Neural cell (in vitro differentiated cells): Measurements from ENCODE around the gene OSBPL9. TPM values are rescaled to one million over a fixed set of nuclear protein-coding genes. Genes with fewer than 3 reads are reported as not detected.

Source experiments
- H2AFZ ChIP-seq: fragments of 200-600, 300-800 bp; sonication (generic), shearing (Covaris generic); 2 replicates; pipeline ENCODE4 v1.6.0; 2014; ENCODE audit warnings: low read depth, mild to moderate bottlenecking, antibody characterized with exemption, low read length, moderate library complexity
- H3F3A ChIP-seq: fragments of 200-600 bp; shearing (Covaris generic); 2 replicates; pipeline ENCODE4 v1.6.1; 2016; ENCODE audit warnings: mild to moderate bottlenecking, moderate library complexity, mixed read lengths, antibody characterized with exemption, low read length; ENCODE audit not compliant: insufficient read depth, poor library complexity, severe bottlenecking
- H3K27ac ChIP-seq: fragments of 200-600, 300-800 bp; sonication (generic), shearing (Covaris generic); 2 replicates; pipeline ENCODE4 v1.5.1; 2014; ENCODE audit warnings: mild to moderate bottlenecking, low read length, moderate library complexity
- H3K27me3 ChIP-seq: fragments of 300-800, 200-600 bp; sonication (generic), shearing (Covaris generic); 2 replicates; pipeline ENCODE4 v1.6.0; 2014; ENCODE audit warnings: mild to moderate bottlenecking, low read depth, low read length, moderate library complexity; ENCODE audit not compliant: insufficient read depth
- H3K36me3 ChIP-seq: fragments of 300-800, 200-600 bp; sonication (generic), shearing (Covaris generic); 2 replicates; pipeline ENCODE4 v1.5.1; 2014; ENCODE audit warnings: mild to moderate bottlenecking, antibody characterized with exemption, low read length, moderate library complexity; ENCODE audit not compliant: insufficient read depth
- H3K4me2 ChIP-seq: fragments of 300-800, 200-600 bp; sonication (generic), shearing (Covaris generic); 2 replicates; pipeline ENCODE4 v1.6.0; 2014; ENCODE audit warnings: mild to moderate bottlenecking, low read length
- H3K4me3 ChIP-seq: fragments of 300-800, 200-600 bp; sonication (generic), shearing (Covaris generic); 2 replicates; pipeline ENCODE4 v1.5.1; 2014; ENCODE audit warnings: mild to moderate bottlenecking, low read length, moderate library complexity
- H3K79me2 ChIP-seq: fragments of 200-600 bp; shearing (Covaris generic); replicated peaks from 2 replicates; pipeline ENCODE4 v1.6.0; 2014; ENCODE audit warnings: mild to moderate bottlenecking, low read length, moderate library complexity; ENCODE audit not compliant: insufficient read depth
- H3K9ac ChIP-seq: fragments of 300-800, 200-600 bp; sonication (generic), shearing (Covaris generic); 2 replicates; pipeline ENCODE4 v1.6.1; 2016; ENCODE audit warnings: mild to moderate bottlenecking, low read length, mixed read lengths
- H3K9me2 ChIP-seq: fragments of 200-600 bp; shearing (Covaris generic); 2 replicates; pipeline ENCODE4 v1.6.1; 2016; ENCODE audit warnings: mild to moderate bottlenecking, low read length, mixed read lengths; ENCODE audit not compliant: insufficient read depth
- H3K9me3 ChIP-seq: fragments of 200-600, 300-800 bp; sonication (generic), shearing (Covaris generic); 2 replicates; pipeline ENCODE4 v1.6.1; 2016; ENCODE audit warnings: mild to moderate bottlenecking, mixed run types, low read length, moderate library complexity, mixed read lengths
- H4K20me1 ChIP-seq: fragments of 200-600 bp; shearing (Covaris generic); 2 replicates; pipeline ENCODE4 v1.6.1; 2016; ENCODE audit warnings: mild to moderate bottlenecking, mixed run types; ENCODE audit not compliant: insufficient read depth
- EP300 ChIP-seq: fragments of 450-650 bp; conservative IDR thresholded peaks from 2 replicates; pipeline ENCODE4 v1.6.1; 2014; ENCODE audit warnings: antibody characterized with exemption, mild to moderate bottlenecking, moderate library complexity; ENCODE audit not compliant: poor library complexity, severe bottlenecking
- EZH2 ChIP-seq: fragments of 200-600, 300-800 bp; shearing (Covaris generic), sonication (generic); IDR thresholded peaks from 2 replicates; pipeline ENCODE4 v1.6.1; 2014; ENCODE audit warnings: antibody characterized with exemption, low read length, borderline replicate concordance, mild to moderate bottlenecking; ENCODE audit not compliant: insufficient read depth, poor library complexity, severe bottlenecking
- MXI1 ChIP-seq: fragments of 450-650 bp; conservative IDR thresholded peaks from 2 replicates; pipeline ENCODE4 v1.6.1; 2014; ENCODE audit warnings: antibody characterized with exemption, mild to moderate bottlenecking; ENCODE audit not compliant: poor library complexity, severe bottlenecking
- POLR2AphosphoS5 ChIP-seq: IDR thresholded peaks from 2 replicates; pipeline ENCODE4 v1.6.1; 2012
- RAD21 ChIP-seq: fragments of 450-650 bp; conservative IDR thresholded peaks from 2 replicates; pipeline ENCODE4 v1.6.1; 2014; ENCODE audit warnings: antibody characterized with exemption, mild to moderate bottlenecking, moderate library complexity
- SMC3 ChIP-seq: fragments of 450-650 bp; conservative IDR thresholded peaks from 2 replicates; pipeline ENCODE4 v1.6.1; 2014; ENCODE audit warnings: antibody characterized with exemption, mild to moderate bottlenecking, moderate library complexity; ENCODE audit not compliant: poor library complexity
- TAF1 ChIP-seq: IDR thresholded peaks from 2 replicates; pipeline ENCODE4 v1.6.1; 2012; ENCODE audit warnings: low read depth
- polyA plus RNA-seq: library from polyadenylated mRNA; depleted of rRNA; stranded (reverse); fragments of >200 nt; gene quantifications from 2 replicates; pipeline ENCODE4 v1.2.3, GENCODE V29; 2014
- TF ChIP-seq, protein P1 (sequence below): IDR thresholded peaks from 2 replicates; pipeline ENCODE4 v1.6.1; 2012; ENCODE audit warnings: borderline replicate concordance
- TF ChIP-seq, protein P2 (sequence below): fragments of 450-650 bp; IDR thresholded peaks from 2 replicates; pipeline ENCODE4 v1.5.1; 2014; ENCODE audit warnings: antibody characterized with exemption, mild to moderate bottlenecking, moderate library complexity; ENCODE audit not compliant: poor library complexity, severe bottlenecking

OSBPL9 gene
- polyA plus RNA-seq, 1 donor from 2014 or later: 117 TPM

DNA sequence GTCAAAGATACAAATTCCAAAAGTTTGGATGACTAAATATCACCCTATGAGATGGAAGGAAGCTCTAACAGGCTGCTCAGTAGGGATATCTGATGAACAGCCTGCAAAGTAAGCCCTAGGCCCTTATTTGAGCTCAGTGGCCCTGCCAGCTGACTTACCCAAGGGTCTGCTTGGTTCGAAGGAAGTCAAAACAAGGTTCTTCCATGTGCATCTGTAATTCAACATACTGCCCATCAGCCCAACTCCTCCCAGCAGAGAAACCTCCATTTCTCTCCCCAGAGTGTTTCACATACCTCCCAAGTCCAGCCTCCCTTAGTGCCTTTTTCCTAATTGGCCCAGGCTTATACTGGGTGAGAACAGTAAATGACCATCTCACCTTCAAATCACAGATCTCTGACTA is 175.0 kb downstream of the OSBPL9 start:
- H3K9ac ChIP-seq: no peak overlapping the region
- H4K20me1 ChIP-seq: no peaks in the 10 kb centered on the region
- TF ChIP-seq, protein P1, sequence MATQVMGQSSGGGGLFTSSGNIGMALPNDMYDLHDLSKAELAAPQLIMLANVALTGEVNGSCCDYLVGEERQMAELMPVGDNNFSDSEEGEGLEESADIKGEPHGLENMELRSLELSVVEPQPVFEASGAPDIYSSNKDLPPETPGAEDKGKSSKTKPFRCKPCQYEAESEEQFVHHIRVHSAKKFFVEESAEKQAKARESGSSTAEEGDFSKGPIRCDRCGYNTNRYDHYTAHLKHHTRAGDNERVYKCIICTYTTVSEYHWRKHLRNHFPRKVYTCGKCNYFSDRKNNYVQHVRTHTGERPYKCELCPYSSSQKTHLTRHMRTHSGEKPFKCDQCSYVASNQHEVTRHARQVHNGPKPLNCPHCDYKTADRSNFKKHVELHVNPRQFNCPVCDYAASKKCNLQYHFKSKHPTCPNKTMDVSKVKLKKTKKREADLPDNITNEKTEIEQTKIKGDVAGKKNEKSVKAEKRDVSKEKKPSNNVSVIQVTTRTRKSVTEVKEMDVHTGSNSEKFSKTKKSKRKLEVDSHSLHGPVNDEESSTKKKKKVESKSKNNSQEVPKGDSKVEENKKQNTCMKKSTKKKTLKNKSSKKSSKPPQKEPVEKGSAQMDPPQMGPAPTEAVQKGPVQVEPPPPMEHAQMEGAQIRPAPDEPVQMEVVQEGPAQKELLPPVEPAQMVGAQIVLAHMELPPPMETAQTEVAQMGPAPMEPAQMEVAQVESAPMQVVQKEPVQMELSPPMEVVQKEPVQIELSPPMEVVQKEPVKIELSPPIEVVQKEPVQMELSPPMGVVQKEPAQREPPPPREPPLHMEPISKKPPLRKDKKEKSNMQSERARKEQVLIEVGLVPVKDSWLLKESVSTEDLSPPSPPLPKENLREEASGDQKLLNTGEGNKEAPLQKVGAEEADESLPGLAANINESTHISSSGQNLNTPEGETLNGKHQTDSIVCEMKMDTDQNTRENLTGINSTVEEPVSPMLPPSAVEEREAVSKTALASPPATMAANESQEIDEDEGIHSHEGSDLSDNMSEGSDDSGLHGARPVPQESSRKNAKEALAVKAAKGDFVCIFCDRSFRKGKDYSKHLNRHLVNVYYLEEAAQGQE: no peak
- TF ChIP-seq EP300: no peak
- TF ChIP-seq, protein P2, sequence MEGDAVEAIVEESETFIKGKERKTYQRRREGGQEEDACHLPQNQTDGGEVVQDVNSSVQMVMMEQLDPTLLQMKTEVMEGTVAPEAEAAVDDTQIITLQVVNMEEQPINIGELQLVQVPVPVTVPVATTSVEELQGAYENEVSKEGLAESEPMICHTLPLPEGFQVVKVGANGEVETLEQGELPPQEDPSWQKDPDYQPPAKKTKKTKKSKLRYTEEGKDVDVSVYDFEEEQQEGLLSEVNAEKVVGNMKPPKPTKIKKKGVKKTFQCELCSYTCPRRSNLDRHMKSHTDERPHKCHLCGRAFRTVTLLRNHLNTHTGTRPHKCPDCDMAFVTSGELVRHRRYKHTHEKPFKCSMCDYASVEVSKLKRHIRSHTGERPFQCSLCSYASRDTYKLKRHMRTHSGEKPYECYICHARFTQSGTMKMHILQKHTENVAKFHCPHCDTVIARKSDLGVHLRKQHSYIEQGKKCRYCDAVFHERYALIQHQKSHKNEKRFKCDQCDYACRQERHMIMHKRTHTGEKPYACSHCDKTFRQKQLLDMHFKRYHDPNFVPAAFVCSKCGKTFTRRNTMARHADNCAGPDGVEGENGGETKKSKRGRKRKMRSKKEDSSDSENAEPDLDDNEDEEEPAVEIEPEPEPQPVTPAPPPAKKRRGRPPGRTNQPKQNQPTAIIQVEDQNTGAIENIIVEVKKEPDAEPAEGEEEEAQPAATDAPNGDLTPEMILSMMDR: no peak
- no peak for TF ChIP-seq TAF1
- TF ChIP-seq SMC3: no peak
- TF ChIP-seq MXI1: no peak
- TF ChIP-seq EZH2: no peak
- TF ChIP-seq POLR2AphosphoS5: no peak
- no peak for TF ChIP-seq RAD21
- H3K4me2 ChIP-seq: no peak overlapping the region
- H2AFZ ChIP-seq: no peak overlapping the region
- no peaks in the 10 kb centered on the region for H3K27me3 ChIP-seq
- H3K27ac ChIP-seq: no peak overlapping the region
- H3F3A ChIP-seq: no peaks in the 10 kb centered on the region
- H3K36me3 ChIP-seq: peaks cover 6% of the 10 kb centered on the region
- H3K79me2 ChIP-seq: no peaks in the 10 kb centered on the region
- no peaks in the 10 kb centered on the region for H3K9me3 ChIP-seq
- no peaks in the 10 kb centered on the region for H3K9me2 ChIP-seq
- H3K4me3 ChIP-seq: no peak overlapping the region

GRCh38 chr1:51792864-51793263 is 176.0 kb downstream of the OSBPL9 start:
- H3K27me3 ChIP-seq: no peaks in the 10 kb centered on the region
- H3K9me2 ChIP-seq: no peaks in the 10 kb centered on the region
- H3K4me2 ChIP-seq: no peak overlapping the region
- H4K20me1 ChIP-seq: no peaks in the 10 kb centered on the region
- H3K9me3 ChIP-seq: no peaks in the 10 kb centered on the region
- TF ChIP-seq SMC3: no peak
- TF ChIP-seq EP300: no peak
- no peak for TF ChIP-seq RAD21
- TF ChIP-seq, protein P2: no peak
- no peak for TF ChIP-seq TAF1
- TF ChIP-seq, protein P1: no peak
- TF ChIP-seq EZH2: no peak
- TF ChIP-seq MXI1: no peak
- H3K27ac ChIP-seq: no peak overlapping the region
- H2AFZ ChIP-seq: no peak overlapping the region
- no peaks in the 10 kb centered on the region for H3F3A ChIP-seq
- H3K36me3 ChIP-seq: peaks cover 6% of the 10 kb centered on the region
- H3K79me2 ChIP-seq: no peaks in the 10 kb centered on the region
- no peak overlapping the region for H3K9ac ChIP-seq
- no peak overlapping the region for H3K4me3 ChIP-seq
